Chondrocyte (in vitro differentiated cells): ENCODE data around the gene FDX1. TPM values are rescaled to one million over a fixed set of nuclear protein-coding genes. Genes with fewer than 3 reads are reported as not detected.

ENCODE experiments used
- DNase-seq: peaks from one replicate; pipeline ENCODE4 v3.0.0; 2021; ENCODE audit warnings: mixed read lengths, low spot score
- H3K27ac Mint-ChIP-seq: one replicate; pipeline ENCODE4 v1.8.0; 2021; ENCODE audit warnings: mild to moderate bottlenecking, moderate library complexity, mixed read lengths; ENCODE audit not compliant: unreplicated experiment
- H3K27me3 Mint-ChIP-seq: 2 replicates; pipeline ENCODE4 v1.8.0; 2021; ENCODE audit warnings: low read depth, mixed read lengths
- H3K36me3 Mint-ChIP-seq: 2 replicates; pipeline ENCODE4 v1.8.0; 2021; ENCODE audit warnings: low read depth, mixed read lengths
- H3K4me1 Mint-ChIP-seq: 2 replicates; pipeline ENCODE4 v1.8.0; 2021; ENCODE audit warnings: low read depth, mild to moderate bottlenecking, mixed read lengths
- H3K4me3 Mint-ChIP-seq: one replicate; pipeline ENCODE4 v1.8.0; 2021; ENCODE audit warnings: mild to moderate bottlenecking, moderate library complexity, mixed read lengths; ENCODE audit not compliant: unreplicated experiment
- H3K9me3 Mint-ChIP-seq: 2 replicates; pipeline ENCODE4 v1.8.0; 2021; ENCODE audit warnings: low read depth, mixed read lengths
- total RNA-seq: library from RNA; stranded (reverse); gene quantifications from 3 replicates; pipeline ENCODE4 v1.2.1, GENCODE V29; 2021
- TF ChIP-seq, protein P1 (sequence below): fragments of 200-600 bp; sonication (generic); IDR thresholded peaks from 2 replicates; pipeline ENCODE4 v1.5.0; 2021; ENCODE audit warnings: antibody characterized with exemption, mild to moderate bottlenecking, moderate library complexity

Gene FDX1
- total RNA-seq, 1 donor from 2014 or later, result 5.6 TPM

DNA sequence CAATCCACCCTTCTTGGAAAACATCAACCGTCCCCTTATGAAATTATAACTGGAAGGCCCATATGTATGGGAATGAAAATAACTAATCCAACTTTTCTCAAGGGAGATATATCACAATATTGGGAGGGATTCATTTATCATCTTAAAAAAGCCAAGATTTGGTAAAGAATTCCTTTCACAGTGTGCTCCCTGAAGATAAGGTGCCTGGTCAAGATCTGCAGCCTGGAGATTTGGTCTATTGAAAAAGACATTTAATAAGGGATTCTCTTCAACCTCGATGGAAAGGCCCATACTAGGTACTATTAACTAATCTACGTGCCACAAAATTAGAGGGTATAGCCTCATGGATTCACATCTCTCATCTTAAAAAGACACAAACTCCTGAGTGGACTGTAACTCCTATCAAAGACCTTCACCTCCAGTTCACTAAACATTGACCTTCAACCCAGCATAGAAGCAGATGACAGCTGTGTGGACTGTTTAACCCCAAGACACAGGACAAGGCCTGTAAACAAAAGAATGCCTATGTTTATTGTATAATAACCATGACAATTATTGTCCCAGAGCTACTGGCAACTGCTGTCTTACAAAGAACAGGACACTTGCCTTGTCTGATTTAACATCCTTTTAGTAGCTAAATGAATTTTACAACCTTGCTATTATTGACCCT, 4.8 kb upstream of the FDX1 start:
- Mint-ChIP-seq H3K9me3 (peaks cover 7% of the 10 kb centered on the region), H3K36me3 (peaks cover 2% of the 10 kb centered on the region), H3K4me1 (peaks cover 6% of the 10 kb centered on the region), H3K27ac (no peak overlapping the region), H3K4me3 (no peak overlapping the region), H3K27me3 (no peaks in the 10 kb centered on the region)
- TF ChIP-seq, protein P1, sequence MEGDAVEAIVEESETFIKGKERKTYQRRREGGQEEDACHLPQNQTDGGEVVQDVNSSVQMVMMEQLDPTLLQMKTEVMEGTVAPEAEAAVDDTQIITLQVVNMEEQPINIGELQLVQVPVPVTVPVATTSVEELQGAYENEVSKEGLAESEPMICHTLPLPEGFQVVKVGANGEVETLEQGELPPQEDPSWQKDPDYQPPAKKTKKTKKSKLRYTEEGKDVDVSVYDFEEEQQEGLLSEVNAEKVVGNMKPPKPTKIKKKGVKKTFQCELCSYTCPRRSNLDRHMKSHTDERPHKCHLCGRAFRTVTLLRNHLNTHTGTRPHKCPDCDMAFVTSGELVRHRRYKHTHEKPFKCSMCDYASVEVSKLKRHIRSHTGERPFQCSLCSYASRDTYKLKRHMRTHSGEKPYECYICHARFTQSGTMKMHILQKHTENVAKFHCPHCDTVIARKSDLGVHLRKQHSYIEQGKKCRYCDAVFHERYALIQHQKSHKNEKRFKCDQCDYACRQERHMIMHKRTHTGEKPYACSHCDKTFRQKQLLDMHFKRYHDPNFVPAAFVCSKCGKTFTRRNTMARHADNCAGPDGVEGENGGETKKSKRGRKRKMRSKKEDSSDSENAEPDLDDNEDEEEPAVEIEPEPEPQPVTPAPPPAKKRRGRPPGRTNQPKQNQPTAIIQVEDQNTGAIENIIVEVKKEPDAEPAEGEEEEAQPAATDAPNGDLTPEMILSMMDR, result no peak
- no peak for DNase-seq

DNA sequence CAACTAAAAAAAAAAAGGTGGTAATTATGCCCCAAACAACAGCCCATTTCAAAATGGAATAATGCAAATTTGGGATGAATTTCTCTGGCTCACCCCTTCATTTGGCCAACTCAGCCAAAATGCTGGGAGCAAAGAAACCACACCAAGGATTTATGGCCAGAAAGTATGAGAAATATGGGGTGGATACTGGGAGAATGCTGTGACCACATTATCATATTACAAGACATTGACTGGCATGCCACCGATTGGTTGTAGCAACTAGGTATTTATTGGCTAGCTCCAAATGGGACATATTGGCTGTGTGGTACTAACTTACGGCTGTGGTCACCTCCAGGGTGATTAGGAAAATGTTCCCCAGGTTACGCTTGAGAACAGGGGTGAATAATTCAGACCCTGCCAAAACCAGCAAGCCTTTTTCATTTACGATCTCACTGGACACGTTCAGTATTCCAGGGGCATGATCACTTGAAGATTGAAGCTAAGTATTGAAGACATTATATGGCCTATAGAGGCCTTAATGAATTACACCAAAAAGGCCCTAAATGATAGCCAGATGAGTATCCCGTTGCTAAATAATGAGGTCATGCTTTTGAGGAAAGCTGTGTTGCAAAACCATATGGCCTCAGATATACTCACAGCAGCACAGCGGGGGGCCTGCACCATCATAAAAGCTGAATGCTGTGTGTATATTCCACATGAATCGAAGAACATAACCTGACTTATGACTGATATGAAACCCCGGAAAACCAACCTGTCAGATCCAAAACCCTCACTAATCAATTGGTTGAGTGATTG, 3.8 kb upstream of the FDX1 start:
- Mint-ChIP-seq H3K4me1 (peaks cover 8% of the 10 kb centered on the region), H3K27me3 (no peaks in the 10 kb centered on the region), H3K27ac (no peak overlapping the region), H3K36me3 (no peaks in the 10 kb centered on the region), H3K4me3 (no peak overlapping the region), H3K9me3 (peaks cover 3% of the 10 kb centered on the region)
- no peak for DNase-seq
- TF ChIP-seq, protein P1, result no peak

DNA sequence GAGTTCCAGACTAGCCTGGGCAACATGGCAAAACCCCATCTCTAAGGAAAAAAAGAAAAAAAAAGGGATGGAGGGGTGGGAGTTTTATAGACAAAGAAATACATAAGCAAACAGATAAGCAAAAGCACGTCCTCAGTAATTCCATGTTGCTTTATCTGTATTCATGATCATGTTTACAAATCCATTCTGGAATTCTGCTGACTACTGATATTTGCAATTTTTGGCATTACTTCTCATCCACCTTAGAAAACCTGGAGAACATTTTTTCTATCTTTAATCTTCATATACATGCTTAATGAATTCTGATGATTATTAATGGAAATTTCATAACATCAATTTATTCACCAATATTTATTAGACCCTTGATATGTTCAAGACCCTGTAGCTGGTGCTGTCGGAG, 1.7 kb upstream of the FDX1 start:
- Mint-ChIP-seq H3K36me3 (no peaks in the 10 kb centered on the region), H3K4me3 (no peak overlapping the region), H3K27me3 (no peaks in the 10 kb centered on the region), H3K9me3 (no peaks in the 10 kb centered on the region), H3K27ac (no peak overlapping the region), H3K4me1 (peaks cover 24% of the 10 kb centered on the region)
- TF ChIP-seq, protein P1, result no peak
- no peak for DNase-seq

- peak overlapping the region; percentile 72 for H3K4me3 Mint-ChIP-seq
- no peaks in the 10 kb centered on the region for H3K9me3 Mint-ChIP-seq
- H3K27me3 Mint-ChIP-seq, result no peaks in the 10 kb centered on the region
- no peak for DNase-seq
- peaks cover 35% of the 10 kb centered on the region for H3K4me1 Mint-ChIP-seq
- H3K36me3 Mint-ChIP-seq, result no peaks in the 10 kb centered on the region
- H3K27ac Mint-ChIP-seq, result peak overlapping the region; percentile 80
- TF ChIP-seq, protein P1, result no peak
Observed at GRCh38 chr11:110428956-110429730, 605 bp upstream of the FDX1 start.
